Retinal pigment epithelial cell (primary cell): ENCODE results near the gene TTLL5.

ENCODE experiments used
- DNase-seq: peaks from one replicate; pipeline ENCODE4 v3.0.0-alpha.2; 2010; ENCODE audit warnings: low read depth
- H3K4me3 ChIP-seq: 2 replicates; pipeline ENCODE4 v1.5.1; 2011; ENCODE audit warnings: mild to moderate bottlenecking, low read length, control low read depth, moderate library complexity
- TF ChIP-seq, protein P1 (sequence below): conservative IDR thresholded peaks from 2 replicates; pipeline ENCODE4 v1.5.1; 2011; ENCODE audit warnings: low read depth, low read length, control low read depth, inconsistent platforms

TTLL5 gene

GRCh38 chr14:75806352-75806832, 145.3 kb downstream of the TTLL5 start:
- no peak overlapping the region for H3K4me3 ChIP-seq
- no peak for DNase-seq
- TF ChIP-seq, protein P1, sequence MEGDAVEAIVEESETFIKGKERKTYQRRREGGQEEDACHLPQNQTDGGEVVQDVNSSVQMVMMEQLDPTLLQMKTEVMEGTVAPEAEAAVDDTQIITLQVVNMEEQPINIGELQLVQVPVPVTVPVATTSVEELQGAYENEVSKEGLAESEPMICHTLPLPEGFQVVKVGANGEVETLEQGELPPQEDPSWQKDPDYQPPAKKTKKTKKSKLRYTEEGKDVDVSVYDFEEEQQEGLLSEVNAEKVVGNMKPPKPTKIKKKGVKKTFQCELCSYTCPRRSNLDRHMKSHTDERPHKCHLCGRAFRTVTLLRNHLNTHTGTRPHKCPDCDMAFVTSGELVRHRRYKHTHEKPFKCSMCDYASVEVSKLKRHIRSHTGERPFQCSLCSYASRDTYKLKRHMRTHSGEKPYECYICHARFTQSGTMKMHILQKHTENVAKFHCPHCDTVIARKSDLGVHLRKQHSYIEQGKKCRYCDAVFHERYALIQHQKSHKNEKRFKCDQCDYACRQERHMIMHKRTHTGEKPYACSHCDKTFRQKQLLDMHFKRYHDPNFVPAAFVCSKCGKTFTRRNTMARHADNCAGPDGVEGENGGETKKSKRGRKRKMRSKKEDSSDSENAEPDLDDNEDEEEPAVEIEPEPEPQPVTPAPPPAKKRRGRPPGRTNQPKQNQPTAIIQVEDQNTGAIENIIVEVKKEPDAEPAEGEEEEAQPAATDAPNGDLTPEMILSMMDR: no peak

- no peak overlapping the region for H3K4me3 ChIP-seq
- DNase-seq: no peak
- TF ChIP-seq, protein P1: no peak
Measured at GRCh38 chr14:75807667-75808360, 146.8 kb downstream of the TTLL5 start.

DNA sequence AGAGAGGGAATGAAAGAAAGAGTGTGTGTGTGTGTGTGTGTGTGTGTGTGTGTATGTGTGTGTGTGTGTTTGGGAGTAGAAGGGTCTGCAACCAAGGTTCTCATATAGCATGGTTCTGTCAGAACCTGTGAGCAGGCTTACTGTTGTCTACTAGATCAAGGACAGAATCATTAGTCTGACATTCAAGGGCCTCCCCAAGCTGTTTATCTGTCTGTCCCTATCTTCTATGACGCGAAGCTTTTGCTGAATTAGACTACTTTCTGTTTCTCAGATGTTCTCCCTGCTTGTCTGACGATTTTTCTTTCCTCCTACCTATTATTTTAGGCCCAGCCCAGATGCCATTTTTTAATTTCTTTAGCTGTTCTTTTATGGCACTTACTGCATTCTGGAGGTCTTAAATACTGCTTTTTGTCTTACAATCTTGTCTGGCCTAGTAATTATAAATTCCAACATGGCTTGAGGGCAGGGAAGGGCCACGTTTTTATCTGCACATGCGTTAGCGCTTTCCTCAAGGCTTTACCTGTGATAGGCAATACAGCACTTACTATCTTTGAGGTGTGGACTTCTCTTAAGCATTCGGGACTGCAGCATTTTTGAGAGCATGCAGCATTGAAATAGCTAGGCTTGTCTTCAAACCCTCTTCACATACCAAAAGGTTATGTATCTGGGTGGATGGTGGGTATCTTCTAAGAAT, 150.2 kb downstream of the TTLL5 start:
- TF ChIP-seq, protein P1: no peak
- no peak for DNase-seq
- H3K4me3 ChIP-seq: no peak overlapping the region

GRCh38 chr14:75811872-75812499, 150.9 kb downstream of the TTLL5 start:
- TF ChIP-seq, protein P1: no peak
- no peak for DNase-seq
- no peak overlapping the region for H3K4me3 ChIP-seq

DNA sequence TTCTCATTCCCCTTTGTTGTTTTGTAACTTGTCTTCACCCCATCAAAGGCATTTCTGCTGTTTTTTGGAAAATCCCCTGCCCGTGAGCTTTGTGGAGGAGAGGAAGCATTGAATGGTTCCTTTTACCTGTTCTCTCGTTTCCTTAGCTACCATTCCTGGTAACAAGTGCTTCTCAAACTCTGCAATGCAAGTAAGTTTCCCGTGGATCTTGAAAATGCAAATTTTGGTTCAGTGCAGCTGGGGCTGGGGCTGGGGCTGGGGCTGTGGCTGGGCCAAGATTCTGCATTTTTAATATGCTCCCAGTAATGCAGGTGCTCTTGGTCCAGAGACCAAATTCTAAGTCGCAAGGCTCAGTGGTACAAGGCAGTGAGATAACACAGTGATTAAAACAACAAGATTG, 151.6 kb downstream of the TTLL5 start:
- no peak overlapping the region for H3K4me3 ChIP-seq
- TF ChIP-seq, protein P1: no peak
- no peak for DNase-seq

- no peak for DNase-seq
- TF ChIP-seq, protein P1: no peak
- no peak overlapping the region for H3K4me3 ChIP-seq
Measured at GRCh38 chr14:75820761-75821160, 159.7 kb downstream of the TTLL5 start.
